Embryonic facial prominence (tissue), 1 donor: ENCODE results near the gene ANKRD24.
"Not testable (repeated sequence)": the region's sequence is repeated elsewhere in the genome, so short reads cannot be mapped to it uniquely, and the experiment has no call there.

ENCODE experiments used
- DNase-seq: peaks from one replicate; pipeline ENCODE4 v3.0.0-alpha.2; 2016; ENCODE audit errors: extremely low spot score

The ANKRD24 gene

DNA sequence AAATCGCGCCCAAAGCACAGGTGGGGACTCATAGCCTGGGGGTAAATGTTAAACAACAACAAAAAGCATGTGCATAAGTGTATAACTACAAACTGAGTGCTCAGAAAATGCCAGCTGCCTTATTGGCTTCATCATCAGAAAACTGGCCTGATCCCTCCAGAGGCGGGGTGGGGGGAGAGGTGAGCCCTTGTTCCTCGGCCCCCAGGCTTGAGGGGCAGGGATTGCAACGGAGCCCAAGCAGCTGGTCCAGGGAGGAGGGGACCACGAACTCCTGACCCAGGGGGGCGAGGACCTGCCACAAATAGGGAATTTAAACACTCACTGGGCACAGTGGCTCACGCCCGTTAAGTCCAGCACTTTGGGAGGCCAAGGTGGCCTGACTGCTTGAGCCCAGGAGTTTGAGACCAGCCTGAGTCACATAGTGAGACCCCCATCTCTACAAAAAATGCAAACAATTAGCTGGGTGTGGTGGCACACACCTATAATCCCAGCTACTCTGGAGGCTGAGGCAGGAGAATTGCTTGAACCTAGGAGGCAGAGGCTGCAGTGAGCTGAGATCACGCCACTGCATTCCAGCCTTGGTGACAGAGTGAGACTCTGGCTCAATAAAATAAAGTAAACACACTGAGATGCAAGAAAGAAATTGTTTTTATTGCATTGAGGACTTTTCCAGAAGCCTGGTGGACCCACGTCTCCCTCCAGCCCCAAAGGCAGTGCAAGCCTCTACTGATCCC is 8.8 kb upstream of the ANKRD24 start:
- DNase-seq = no peak

DNA sequence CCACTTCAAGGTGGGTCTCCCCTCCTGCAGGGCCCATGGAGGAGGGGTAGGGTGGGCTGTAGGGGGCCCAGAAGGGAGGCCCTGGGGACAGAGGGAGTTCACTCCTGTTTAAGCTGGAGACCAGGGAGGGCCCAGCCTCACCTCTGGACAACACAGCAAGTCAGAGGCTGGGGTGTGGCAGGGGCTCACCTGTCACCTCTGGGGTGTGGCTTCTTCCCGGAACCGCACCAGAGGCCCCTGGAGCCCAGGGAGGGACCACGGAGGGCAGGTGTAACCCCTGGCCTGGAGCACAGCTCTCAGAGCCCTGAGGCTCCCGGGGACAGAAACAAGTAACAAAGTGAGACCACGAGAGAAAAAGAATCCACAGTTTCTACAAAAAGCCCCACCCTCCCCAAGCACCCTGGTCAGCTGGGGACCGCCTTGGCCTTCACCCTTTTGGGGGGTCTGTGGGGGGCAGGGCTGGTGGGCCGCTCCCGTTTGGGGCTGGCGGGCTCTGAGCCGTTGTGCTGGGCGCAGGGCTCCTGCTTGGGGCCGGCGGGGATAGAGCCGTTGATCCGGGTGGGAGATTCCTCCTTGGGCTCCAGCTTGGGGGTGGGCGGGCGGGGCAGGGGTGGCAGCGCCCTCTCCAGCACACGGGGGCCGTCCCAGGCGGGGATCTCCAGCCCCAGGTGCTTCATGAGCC is 8.1 kb upstream of the ANKRD24 start:
- no peak for DNase-seq

DNA sequence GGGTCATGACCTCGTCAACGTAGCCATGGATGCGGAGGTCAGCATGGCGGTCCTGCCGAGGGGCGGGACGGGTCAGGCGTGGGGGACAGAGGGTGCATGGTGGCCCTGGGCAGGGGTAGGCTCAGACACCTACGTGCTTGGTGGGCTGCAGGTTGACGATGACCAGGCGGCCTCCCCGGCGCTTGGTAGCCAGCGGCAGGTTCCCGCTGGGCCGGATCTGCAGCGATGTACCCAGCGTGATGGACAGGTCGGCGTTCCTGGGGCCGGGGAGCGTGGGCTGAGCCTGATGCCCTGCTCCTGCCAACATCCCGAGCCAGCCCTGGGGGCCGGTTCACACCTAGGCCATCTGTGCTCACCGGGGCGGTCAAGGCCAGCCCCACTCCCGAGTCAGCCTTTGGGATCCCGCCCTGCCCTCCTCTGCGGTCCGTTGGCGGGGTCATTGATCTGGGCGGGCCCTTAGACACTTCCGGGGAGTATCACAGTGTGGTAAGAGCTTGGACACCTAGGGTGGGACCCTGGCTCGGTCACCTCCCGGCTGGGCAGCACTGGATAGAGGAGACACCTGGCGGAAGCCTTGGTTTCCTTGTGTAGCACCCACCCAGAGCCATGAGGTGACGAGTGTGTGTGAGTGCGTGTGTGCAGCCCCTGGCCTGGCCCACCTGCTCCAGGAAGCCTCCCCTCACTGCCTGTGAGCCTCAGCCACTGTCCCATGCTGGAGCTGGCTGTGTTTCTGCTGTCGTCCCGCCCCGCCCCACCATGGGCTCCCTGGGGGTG is 7.4 kb upstream of the ANKRD24 start:
- DNase-seq = no peak

DNA sequence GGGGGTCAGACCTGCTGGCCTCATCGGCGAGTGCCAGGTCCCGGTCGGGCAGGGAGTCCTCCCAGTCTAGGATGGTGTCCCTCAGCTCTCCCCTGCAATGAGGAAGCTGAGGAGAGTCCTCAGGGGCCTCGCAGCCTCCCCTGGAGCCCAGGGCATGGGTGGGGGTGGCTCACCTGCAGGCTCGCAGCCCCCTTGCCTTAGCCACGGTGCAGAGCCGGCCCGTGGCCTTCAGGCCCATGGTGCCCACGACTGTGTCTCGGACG is 6.9 kb upstream of the ANKRD24 start:
- no peak for DNase-seq

DNA sequence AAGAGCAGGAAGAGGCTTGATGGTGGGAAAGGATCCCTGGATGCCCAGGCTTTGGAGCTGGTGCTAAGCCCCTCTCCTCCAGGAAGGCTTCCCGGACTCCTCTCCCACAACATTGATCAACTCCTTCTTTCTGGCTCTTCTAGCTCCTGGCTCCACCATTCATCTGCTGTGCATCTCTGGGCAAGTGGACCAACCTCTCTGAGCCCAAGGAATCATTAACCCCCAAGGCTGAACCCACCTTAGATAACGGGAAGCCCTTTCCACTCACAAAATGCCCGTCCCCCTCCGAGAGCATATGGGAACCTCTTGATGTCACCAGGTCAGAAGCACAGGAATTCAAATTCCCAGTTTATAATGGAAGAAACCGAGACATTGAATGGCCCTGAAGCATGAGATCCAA is 5.3 kb upstream of the ANKRD24 start:
- no peak for DNase-seq

DNA sequence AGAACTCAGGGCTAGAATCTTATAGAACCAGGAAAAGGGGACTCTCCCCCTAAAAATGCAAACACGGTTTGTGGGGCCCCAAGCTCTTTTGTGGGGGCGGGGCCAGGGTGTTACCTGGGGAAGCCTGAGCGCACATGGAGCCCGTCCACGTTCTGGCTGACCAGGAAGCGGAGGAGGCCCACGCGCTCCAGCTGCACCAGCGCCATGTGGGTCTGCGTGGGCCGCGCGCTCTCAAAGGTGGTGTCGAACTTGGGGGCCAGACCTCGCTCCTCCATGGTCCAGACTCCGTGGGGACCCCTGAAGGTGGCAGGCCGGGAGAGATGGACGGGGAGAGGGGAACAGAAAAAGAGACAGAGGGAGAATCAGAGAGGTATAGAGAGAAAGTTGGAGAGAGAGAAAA is 3.5 kb upstream of the ANKRD24 start:
- DNase-seq = no peak

DNA sequence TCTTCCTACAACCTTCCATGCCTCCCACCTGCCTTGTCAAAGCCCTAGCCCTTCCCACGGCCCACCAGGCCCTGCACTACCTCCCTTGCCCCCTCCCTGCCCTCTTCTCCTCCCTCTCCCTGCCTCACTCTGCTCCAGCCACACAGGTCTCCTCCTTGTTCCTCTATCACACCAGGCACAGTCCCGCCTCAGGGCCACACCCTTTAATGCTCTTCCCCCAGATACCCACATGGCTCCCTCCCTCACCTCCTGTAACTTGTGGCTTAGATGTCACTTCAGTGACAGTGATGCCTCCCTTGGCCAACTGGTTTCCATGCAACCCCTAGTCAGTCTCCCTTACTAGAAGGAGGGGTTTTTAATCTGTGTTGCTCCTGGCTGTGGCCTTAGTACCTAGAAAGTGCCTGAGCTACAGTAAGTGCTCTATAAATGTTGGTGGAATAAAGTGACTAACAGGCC is 1.4 kb upstream of the ANKRD24 start:
- DNase-seq = no peak

DNA sequence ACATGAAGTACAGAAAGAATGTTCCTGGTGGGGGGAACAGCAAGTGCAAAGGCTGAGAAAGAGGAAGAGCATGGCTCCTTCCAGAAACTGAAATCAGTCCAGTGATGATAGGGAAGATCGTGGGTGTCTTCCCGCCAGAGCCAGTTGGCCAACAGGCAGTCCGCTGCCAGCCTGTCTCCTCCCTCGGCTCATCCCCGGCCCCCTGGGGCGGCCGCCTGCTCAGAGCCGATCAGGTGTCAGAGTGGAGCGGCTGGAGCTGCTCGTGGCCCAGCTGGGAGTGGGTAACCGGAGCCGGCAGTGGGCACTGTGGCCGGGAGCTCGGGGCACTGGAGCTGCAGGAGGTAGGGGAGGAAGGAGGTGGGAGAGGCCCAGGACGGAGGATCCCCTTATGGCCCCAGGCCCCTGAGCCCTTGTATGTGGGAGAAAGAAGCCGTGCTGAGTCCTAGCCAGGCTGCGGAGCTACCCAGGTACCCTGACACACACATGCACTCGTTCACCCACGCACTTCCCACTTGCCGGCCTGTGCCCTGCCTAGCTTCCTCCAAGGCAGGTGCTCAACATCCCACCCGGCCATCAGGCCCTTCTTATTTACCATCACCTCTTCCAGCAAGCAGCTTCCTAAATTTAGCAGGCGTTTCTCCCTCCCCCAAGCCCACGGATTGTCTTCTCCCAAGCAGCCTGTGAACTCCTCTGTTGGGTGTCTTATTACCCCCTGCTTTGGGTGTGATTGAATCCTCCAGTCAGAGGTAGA is 1.7 kb downstream of the ANKRD24 start:
- no peak for DNase-seq

DNA sequence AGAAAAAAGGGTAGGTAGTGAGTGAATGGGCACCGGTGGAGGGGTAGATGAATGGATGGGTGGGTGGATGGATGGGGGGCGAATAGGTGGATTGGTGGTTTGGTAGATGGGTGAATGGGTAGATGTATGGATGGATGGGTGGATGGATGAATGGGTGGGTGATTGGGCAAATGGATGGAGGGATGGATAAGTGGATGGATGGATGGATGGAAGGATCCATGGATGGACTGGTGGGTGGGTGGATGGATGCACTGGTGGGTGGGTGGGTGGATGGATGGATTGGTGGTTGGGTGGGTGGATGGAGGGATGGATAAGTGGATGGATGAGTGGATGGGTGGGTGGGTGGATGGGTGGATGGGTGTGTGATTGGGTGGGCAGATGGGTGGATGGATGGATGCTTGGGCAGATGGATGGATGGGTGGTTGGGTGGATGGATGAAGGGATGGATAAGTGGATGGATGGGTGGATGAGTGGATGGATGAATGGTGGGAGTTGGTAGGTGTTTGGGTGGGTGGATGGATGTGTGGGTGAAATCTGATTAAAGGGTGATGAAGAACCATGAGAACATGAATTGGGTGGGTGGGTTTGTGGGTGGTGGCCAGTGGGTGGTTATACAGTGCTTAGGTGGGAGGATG is 2.3 kb downstream of the ANKRD24 start:
- DNase-seq = no peak

DNA sequence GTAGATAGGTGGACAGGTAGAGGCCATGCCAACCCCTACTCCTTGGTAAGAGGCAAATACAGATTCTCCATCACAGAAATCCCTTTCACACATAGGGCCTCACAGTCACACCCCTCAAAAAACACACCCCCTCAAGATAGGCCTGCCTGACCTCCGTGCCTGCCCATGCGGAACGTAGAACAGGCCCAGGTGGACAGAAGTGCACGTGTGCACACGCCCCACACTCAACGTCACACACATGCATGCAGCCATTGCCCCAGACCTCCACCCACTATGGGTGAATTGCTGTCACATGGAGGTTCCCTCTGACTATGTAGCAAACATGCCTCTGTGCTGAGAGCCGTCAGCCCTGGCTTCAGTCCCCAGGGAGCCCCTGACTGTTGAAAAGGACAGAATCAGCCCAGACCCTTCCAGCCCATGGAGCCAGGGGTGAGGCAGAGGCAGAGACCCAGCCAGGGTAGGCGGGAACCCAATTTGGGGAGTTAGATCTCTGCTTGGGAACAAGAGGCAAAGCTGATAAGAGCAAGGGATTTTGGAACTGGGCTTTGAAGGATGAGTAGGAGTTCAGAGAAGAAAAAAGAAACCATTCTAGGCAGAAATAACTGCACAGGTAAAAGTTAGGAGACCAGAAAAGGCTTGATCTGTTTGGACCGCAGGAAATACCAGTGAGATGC is 3.1 kb downstream of the ANKRD24 start:
- DNase-seq = no peak

DNA sequence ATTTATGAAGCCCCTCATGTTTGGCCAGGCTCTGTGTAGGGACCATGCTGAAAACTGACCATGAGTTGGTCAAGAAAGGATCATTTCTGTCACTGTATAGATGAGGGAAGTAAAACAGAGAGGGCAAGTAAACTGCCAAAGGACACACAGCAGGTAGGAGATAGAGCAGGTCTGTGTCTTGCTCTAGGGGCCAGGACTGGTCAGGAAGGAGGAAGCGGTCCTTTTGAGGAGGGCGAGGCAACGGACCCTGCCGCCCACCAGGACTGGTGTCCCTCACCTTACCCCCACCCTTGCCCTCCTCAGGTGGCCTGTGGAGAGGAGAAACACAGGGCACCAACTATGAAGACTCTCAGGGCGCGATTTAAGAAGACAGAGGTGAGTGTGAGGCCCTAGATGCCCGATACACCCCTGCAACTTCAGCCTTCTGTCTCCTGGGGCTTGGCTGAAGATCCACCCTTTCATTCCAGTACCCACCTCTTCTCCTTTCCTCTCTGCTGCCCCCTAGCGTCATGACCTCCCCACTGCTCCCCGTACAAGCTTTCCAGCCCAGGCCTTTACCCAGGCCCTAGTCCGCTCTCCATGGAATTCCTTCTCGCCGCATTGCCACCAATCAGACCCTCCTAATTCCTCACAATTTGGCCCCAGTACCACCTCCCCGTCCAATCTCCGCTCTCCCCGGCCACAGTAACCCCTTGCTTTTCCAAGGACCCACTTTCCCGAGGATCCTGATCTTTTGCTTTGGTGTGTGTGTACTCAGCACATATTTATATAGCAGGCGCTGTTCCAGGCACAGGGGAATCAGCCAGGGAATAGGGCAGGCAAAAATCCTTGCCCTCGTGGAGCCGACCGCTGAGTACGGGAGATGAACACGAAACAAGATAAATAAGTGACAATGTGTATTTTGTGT is 3.9 kb downstream of the ANKRD24 start:
- DNase-seq = no peak

DNA sequence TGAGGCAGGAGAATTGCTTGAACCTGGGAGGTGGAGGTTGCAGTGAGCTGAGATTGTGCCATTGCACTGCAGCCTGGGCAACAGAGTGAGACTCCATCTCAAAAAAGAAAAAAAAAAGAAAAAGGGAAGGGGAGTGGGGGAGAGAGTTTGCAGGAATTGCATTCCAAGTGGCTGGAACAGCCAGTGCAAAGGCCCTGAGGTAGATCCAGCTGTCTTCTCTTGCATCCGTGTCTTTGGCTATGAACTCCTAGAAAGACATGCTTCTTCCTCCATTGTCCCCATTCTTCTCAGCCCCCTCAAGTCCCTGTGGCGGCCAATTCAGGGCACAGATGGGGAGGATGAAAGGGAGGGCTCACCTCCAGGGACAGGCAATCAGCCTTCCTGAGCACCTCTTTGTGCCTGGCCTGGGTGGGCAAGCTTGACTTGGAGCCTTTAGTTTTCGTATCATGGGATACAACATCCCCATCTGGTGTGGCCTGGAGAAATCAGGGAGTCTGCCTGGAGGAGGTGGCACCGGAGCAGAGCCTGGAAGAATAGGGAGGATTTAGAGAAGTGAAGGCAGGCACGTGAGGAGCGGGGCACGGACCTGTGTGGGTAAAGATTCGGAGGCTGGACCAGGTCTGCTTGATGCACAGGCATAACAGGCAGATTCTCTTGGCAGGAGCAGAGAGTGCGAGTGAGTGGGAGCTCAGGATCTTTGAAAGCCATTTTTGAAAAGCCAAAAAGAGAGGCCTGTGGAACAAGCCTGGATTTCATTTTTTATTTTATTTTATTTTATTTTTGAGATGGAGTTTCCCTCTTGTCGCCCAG is 5.0 kb downstream of the ANKRD24 start:
- DNase-seq = no peak

DNA sequence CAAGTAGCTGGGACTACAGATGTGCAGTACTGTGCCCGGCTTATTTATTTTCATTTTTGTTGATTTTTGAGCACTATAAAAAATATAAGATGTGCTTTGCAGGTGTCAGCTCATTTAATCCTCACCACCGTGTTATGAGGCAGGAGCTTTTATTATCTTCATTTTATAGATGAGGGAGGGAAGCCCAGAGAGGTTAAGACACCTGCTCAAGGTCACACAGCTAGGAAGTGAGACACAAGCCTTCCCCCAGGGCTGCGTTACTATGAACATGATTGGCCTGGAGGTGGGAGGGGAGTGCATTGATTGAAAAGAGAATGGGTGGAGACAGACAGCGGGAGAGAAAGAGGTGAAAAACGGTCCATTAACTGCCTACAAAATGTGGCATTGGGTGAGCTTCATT is 7.2 kb downstream of the ANKRD24 start:
- no peak for DNase-seq

DNA sequence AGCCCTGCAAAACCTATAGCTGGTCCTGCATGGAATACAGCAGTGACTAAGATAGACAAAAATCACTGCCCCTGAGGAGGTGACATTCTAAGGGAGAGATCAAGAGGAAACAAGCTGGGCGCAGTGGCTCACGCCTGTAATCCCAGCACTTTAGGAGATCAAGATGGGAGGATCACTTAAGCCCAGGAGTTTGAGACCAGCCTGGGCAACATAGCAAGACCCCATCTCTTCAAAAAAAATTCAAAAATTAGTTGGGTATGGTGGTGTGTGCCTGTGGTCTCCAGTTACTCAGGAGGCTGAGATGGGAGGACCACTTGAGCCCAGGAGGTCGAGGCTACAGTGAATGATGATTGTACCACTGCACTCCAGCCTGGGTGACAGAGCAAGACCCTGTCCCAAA is 10.0 kb downstream of the ANKRD24 start:
- not testable (repeated sequence) for DNase-seq

DNA sequence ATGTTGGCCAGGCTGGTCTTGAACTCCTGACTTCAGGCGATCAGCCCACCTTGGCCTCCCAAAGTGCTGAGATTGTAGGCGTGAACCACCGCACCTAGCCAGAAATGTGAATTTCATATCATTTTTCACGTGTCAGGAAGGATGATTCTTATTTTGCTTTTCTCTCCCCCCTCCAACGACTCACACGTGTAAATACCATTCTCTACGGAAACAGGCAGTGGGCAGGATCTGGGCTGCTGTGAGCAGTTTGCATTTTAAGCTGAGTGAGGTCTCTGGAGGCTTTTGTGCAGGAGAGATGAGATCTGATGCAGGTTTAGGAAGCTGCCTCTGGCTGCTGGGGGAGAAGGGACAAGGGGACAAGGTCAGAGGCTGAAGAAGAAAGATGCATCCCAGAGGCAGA is 11.9 kb downstream of the ANKRD24 start:
- DNase-seq = no peak

DNA sequence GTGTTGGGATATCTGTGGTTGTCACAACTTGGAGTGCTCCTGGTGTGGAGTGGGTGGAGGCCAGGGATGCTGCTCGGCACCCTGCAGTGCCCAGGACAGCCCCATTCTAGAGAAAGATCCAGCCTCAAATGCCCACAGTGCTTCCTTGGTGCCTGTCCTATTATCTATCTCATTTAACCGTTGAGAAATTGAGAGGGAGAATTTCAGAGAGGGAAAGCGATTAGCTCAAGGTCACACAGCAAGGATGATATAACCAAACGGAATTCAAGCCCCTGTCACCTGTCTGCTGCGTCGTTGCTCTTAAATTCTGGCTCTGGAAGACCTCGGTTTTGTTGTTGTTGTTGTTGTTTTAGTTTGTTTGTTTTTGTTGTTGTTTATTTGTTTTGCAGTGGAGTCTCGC is 13.5 kb downstream of the ANKRD24 start:
- no peak for DNase-seq

DNA sequence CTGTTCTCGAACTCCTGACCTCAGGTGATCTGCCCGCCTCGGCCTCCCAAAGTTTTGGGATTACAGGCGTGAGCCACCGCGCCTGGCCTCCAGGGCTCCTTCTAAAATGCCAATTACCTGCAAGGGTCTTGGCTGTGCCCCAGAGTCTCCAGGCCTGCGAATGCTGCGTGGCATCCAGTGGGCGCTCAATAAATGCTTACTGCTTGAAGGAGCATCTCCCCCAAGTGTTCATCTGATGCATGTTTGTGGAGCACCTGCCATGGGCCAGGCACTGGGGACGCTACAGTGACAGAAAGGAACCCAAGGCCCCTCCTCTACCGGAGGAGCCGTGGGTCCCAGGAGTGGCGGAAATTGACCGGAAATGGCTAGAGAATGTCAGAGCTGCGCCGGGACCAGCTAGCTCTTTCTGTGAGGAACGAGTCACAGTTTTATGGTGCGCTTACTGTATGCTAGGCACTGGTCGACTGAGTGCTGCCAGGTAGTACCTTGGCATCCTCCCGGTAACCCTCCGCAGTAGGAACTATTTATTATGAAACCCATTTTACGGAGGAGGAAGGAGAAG is 14.2 kb downstream of the ANKRD24 start:
- no peak for DNase-seq

DNA sequence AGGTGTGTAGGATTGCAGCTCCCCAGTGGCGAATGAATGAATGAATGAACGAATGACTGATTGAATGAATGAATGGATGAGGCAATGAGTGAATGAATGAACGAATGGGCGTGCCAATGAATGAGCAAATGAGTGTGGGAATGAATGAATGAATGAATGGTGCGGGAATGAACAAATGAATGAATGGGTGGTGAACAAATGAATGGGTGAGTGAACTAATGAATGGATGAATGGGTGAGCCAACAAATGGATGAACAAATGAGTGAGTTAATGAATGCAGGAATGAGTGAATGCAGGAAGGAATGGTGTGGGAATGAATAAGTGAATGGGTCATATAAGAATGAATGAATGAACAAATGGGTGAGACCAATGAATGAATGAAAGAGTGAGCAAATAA is 14.7 kb downstream of the ANKRD24 start:
- DNase-seq = no peak
